ENCODE measurements around the gene TMEM86B.

GRCh38 chr19:55216461-55217198, 11.9 kb downstream of the TMEM86B start:
- TF ChIP-seq CTCF (IDR thresholded peaks at IDR 0.05; ENCODE audit: poor library complexity, severe bottlenecking) (no peak), REST (IDR thresholded peaks at IDR 0.05; ENCODE audit: borderline replicate concordance) (peak; percentile 76)

All from neural cell (in vitro differentiated cells).